Fibroblast of lung (primary cell): ENCODE data around the gene FGGY. TPM values are rescaled to one million over a fixed set of nuclear protein-coding genes. Genes with fewer than 3 reads are reported as not detected.

Experiments used
- DNase-seq, 2 donors: peaks; one replicate each; pipeline versions ENCODE4 v3.0.0 to v3.0.0-alpha.2; 2010; ENCODE audit warnings: low read depth in 2 of 2
- H2AFZ ChIP-seq: 2 replicates; pipeline ENCODE4 v1.5.1; 2012; ENCODE audit warnings: low read length, control low read depth, inconsistent platforms
- H3K27ac ChIP-seq: 2 replicates; pipeline ENCODE4 v1.5.1; 2011; ENCODE audit warnings: low read length, control low read depth; ENCODE audit not compliant: insufficient read depth
- H3K27me3 ChIP-seq: 2 replicates; pipeline ENCODE4 v1.5.1; 2011; ENCODE audit warnings: mild to moderate bottlenecking, low read length; ENCODE audit not compliant: control insufficient read depth, insufficient read depth
- H3K36me3 ChIP-seq: 2 replicates; pipeline ENCODE4 v1.5.1; 2011; ENCODE audit warnings: low read length; ENCODE audit not compliant: control insufficient read depth, insufficient read depth
- H3K4me1 ChIP-seq: 2 replicates; pipeline ENCODE4 v1.5.1; 2011; ENCODE audit warnings: low read length; ENCODE audit not compliant: control insufficient read depth, insufficient read depth; ENCODE audit errors: extremely low read depth
- H3K4me2 ChIP-seq: 2 replicates; pipeline ENCODE4 v1.5.1; 2011; ENCODE audit warnings: low read length, control low read depth; ENCODE audit not compliant: insufficient read depth; ENCODE audit errors: extremely low read depth
- H3K4me3 ChIP-seq, 4 experiments: fragments of 200-600 bp in 1 of 4; sonication (generic) in 1 of 4; replicated peaks in 1 of 4; 2 replicates each; pipeline ENCODE4 v1.5.1; 2011 to 2016; ENCODE audit warnings: low read length in 4 of 4, low read depth in 3 of 4, mild to moderate bottlenecking in 3 of 4, control low read depth in 2 of 4, inconsistent platforms in 1 of 4, mixed read lengths in 1 of 4; ENCODE audit not compliant: insufficient read depth in 1 of 4; ENCODE audit errors: control extremely low read depth in 1 of 4
- H3K79me2 ChIP-seq: 2 replicates; pipeline ENCODE4 v1.5.1; 2012; ENCODE audit warnings: mild to moderate bottlenecking, low read length, inconsistent platforms; ENCODE audit not compliant: control insufficient read depth, insufficient read depth
- H3K9ac ChIP-seq: 2 replicates; pipeline ENCODE4 v1.5.1; 2011; ENCODE audit warnings: mild to moderate bottlenecking, low read length, control low read depth; ENCODE audit not compliant: insufficient read depth
- H3K9me3 ChIP-seq: 2 replicates; pipeline ENCODE4 v1.5.1; 2012; ENCODE audit warnings: low read depth, low read length; ENCODE audit not compliant: control insufficient read depth, insufficient read depth
- H4K20me1 ChIP-seq: 2 replicates; pipeline ENCODE4 v1.5.1; 2011; ENCODE audit warnings: low read length; ENCODE audit not compliant: control insufficient read depth, insufficient read depth; ENCODE audit errors: extremely low read depth
- CTCF ChIP-seq, 2 donors: IDR thresholded peaks in 1 of 2; conservative IDR thresholded peaks in 1 of 2; 1 replicate in 1 of 2; 2 replicates in 1 of 2; pipeline ENCODE4 v1.5.1; 2011 to 2012; ENCODE audit warnings: low read length in 2 of 2, control low read depth in 1 of 2, inconsistent platforms in 1 of 2, low read depth in 1 of 2, mild to moderate bottlenecking in 1 of 2
- EZH2 ChIP-seq: IDR thresholded peaks from 2 replicates; pipeline ENCODE4 v1.5.1; 2012; ENCODE audit warnings: low read length, control low read depth, mild to moderate bottlenecking; ENCODE audit errors: missing control alignments
- polyA plus RNA-seq, 2 donors: library from polyadenylated mRNA; depleted of rRNA in 1 of 2; stranded (reverse) in 1 of 2; unstranded in 1 of 2; fragments of >200 nt; gene quantifications; 2 replicates each; pipeline ENCODE4 v1.2.1, GENCODE V29; 2011 to 2012; ENCODE audit warnings: missing spikeins in 1 of 2
- total RNA-seq: library from RNA; depleted of rRNA; stranded (reverse); fragments of >200 nt; gene quantifications from 2 replicates; pipeline ENCODE4 v1.2.1, GENCODE V29; 2014

Gene FGGY
- total and polyA plus RNA-seq, 2 donors (not counting 1 experiment from before 2014, with no cell fraction given) = 9.5 to 32.4 TPM

- no peak for DNase-seq
- H3K9ac ChIP-seq = no peak overlapping the region
- no peak overlapping the region for H2AFZ ChIP-seq
- no peak for TF ChIP-seq CTCF (conservative IDR thresholded peaks at IDR 0.05 in 1 of 2, IDR thresholded peaks at IDR 0.05 in 1 of 2; ENCODE audit: low read depth in 1 of 2, low read length in 2 of 2)
- no peak for TF ChIP-seq EZH2
- H3K4me2 ChIP-seq = no peak overlapping the region
- no peak overlapping the region for H3K4me3 ChIP-seq
- H3K4me1 ChIP-seq = no peaks in the 10 kb centered on the region
- no peaks in the 10 kb centered on the region for H3K27me3 ChIP-seq
- H3K36me3 ChIP-seq = no peaks in the 10 kb centered on the region
- H3K27ac ChIP-seq = no peak overlapping the region
- H4K20me1 ChIP-seq = no peaks in the 10 kb centered on the region
- no peaks in the 10 kb centered on the region for H3K9me3 ChIP-seq
- H3K79me2 ChIP-seq = no peaks in the 10 kb centered on the region
Observed at GRCh38 chr1:59544615-59545293, 247.9 kb downstream of the FGGY start.

- DNase-seq = no peak
- Histone ChIP-seq H3K27ac (no peak overlapping the region), H3K27me3 (no peaks in the 10 kb centered on the region), H3K4me3 (no peak overlapping the region), H3K4me1 (peaks cover 3% of the 10 kb centered on the region), H3K4me2 (no peak overlapping the region), H3K9ac (no peak overlapping the region), H4K20me1 (no peaks in the 10 kb centered on the region), H3K79me2 (no peaks in the 10 kb centered on the region), H3K36me3 (no peaks in the 10 kb centered on the region), H2AFZ (no peak overlapping the region), H3K9me3 (no peaks in the 10 kb centered on the region)
- TF ChIP-seq EZH2 = no peak
- no peak for TF ChIP-seq CTCF (conservative IDR thresholded peaks at IDR 0.05 in 1 of 2, IDR thresholded peaks at IDR 0.05 in 1 of 2; ENCODE audit: low read depth in 1 of 2, low read length in 2 of 2)
Observed at GRCh38 chr1:59545830-59546229, 248.9 kb downstream of the FGGY start.

GRCh38 chr1:59549066-59549837 is 252.4 kb downstream of the FGGY start:
- Histone ChIP-seq H3K79me2 (no peaks in the 10 kb centered on the region), H3K4me1 (peaks cover 3% of the 10 kb centered on the region), H3K27ac (no peak overlapping the region), H3K4me3 (no peak overlapping the region), H3K4me2 (no peak overlapping the region), H3K9ac (no peak overlapping the region), H2AFZ (no peak overlapping the region), H3K36me3 (no peaks in the 10 kb centered on the region), H3K27me3 (no peaks in the 10 kb centered on the region), H4K20me1 (no peaks in the 10 kb centered on the region), H3K9me3 (no peaks in the 10 kb centered on the region)
- TF ChIP-seq EZH2 (no peak), CTCF (conservative IDR thresholded peaks at IDR 0.05 in 1 of 2, IDR thresholded peaks at IDR 0.05 in 1 of 2; ENCODE audit: low read depth in 1 of 2, low read length in 2 of 2) (no peak)
- no peak for DNase-seq
